GM12864 (cell line): ENCODE data around the gene FAM3A.

Experiments used
- DNase-seq: peaks from one replicate; pipeline ENCODE4 v3.0.0-alpha.2; 2011; ENCODE audit warnings: low read depth
- H3K4me3 ChIP-seq: 2 replicates; pipeline ENCODE4 v1.5.1; 2011; ENCODE audit warnings: mild to moderate bottlenecking, low read depth, low read length, control low read depth
- TF ChIP-seq, protein P1 (sequence below): IDR thresholded peaks from 2 replicates; pipeline ENCODE4 v1.5.1; 2011; ENCODE audit warnings: low read depth, mild to moderate bottlenecking, moderate library complexity, low read length, control low read depth, inconsistent platforms; ENCODE audit errors: missing control alignments

FAM3A gene

DNA sequence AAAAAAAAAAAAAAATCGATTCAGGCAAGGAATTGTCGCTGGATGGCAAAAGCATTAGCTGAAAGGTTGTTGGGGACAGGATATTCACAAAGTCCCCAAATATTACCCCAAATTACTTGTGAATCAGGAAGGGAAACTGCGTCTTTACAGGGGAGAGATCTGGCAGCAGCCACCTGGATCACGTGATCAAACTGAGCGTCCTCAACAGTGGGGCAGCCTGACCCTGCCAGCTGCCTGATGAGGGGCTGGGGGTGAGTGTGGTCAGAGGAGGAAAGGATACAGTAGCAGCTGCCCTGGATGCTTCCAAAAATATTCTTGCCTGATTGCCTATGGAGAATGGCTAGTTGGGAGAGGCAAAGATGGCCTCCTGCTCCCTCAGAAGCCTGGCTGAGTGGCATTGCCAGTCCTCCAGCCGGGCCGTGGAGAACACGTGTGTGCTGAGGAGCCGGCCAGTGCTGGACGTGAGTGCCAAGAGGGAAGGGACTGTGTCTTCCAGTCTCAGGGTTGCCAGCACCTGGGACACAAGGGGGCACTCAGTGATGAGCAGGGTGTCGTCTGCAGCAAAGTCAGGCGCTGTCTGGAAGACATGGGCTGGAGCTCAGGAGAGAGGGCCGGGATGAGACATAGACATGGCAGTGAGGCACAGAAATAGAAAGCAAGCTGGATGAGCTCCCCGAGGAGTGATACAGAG, 34.0 kb downstream of the FAM3A start:
- no peak overlapping the region for H3K4me3 ChIP-seq
- no peak for DNase-seq
- TF ChIP-seq, protein P1, sequence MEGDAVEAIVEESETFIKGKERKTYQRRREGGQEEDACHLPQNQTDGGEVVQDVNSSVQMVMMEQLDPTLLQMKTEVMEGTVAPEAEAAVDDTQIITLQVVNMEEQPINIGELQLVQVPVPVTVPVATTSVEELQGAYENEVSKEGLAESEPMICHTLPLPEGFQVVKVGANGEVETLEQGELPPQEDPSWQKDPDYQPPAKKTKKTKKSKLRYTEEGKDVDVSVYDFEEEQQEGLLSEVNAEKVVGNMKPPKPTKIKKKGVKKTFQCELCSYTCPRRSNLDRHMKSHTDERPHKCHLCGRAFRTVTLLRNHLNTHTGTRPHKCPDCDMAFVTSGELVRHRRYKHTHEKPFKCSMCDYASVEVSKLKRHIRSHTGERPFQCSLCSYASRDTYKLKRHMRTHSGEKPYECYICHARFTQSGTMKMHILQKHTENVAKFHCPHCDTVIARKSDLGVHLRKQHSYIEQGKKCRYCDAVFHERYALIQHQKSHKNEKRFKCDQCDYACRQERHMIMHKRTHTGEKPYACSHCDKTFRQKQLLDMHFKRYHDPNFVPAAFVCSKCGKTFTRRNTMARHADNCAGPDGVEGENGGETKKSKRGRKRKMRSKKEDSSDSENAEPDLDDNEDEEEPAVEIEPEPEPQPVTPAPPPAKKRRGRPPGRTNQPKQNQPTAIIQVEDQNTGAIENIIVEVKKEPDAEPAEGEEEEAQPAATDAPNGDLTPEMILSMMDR, result no peak

DNA sequence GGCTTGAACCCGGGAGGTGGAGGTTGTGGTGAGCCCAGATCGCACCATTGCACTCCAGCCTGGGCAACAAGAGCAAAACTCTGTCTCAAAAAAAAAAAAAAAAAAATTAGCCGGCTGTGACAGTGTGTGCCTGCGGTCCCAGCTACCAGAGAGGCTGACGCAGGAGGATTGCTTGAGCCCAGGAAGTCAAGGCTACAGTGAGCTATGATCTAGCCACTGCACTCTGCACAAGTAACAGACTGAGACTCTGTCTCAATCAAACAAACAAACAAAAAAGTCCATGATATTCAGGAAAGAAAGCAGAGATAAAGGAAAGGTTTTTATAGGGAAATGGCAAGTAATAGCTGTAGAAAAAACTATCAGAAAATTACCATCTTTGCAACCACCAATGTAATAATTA, 34.8 kb downstream of the FAM3A start:
- DNase-seq, result no peak
- no peak overlapping the region for H3K4me3 ChIP-seq
- TF ChIP-seq, protein P1, result no peak

DNA sequence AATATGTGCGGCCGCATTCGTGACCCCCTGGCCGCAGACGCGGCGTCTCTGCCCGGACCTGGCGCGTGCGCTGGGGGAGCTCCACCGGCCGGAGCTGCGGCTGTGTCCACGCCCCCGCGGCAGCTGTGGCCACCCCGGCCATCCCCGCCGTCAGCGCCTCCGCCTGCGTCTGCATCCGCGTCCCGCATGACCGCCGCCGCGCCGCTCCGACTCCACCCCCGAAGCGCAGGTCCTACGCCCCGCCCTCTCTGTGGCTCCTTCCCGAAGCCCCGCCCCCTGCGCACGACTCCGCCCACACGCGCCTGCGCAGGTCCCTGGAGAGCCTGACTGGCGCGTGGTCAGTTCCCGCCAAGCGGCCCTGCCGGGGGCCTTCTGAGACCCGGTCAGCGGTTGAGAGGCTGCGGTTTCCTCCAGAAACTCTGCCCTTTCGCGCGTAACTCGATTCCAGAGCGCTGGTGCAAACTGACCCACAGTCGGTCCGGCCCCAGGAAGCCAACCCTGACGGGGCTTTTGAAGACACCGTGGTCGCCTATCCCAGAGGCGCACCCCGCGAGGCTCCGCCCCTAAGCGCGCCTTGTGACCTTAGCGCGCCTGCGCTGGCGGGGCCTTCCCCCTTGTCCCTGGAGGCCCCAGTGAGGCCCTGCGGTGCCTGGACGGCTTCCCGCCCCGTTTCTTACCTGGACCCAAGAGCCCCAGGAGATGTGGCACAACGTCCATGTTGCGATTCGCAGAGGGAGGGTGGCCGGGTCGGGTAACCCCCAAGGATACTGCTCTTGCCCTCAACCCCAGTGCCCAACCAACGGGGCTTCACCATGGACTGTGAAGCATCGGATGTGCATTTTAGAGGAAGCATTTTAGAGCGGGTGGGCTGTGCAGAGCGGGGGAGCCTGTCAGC, 37.1 kb downstream of the FAM3A start, which contains the start of gene LAGE3:
TSS of gene LAGE3 (minus strand) at position 554 of the 895 bp plus-strand sequence. CDS start at position 188, 366 bp downstream.
- peak within 1 kb of the TSS; percentile 63 for H3K4me3 ChIP-seq
- DNase-seq, result peak; percentile 66
- TF ChIP-seq, protein P1, result no peak

DNA sequence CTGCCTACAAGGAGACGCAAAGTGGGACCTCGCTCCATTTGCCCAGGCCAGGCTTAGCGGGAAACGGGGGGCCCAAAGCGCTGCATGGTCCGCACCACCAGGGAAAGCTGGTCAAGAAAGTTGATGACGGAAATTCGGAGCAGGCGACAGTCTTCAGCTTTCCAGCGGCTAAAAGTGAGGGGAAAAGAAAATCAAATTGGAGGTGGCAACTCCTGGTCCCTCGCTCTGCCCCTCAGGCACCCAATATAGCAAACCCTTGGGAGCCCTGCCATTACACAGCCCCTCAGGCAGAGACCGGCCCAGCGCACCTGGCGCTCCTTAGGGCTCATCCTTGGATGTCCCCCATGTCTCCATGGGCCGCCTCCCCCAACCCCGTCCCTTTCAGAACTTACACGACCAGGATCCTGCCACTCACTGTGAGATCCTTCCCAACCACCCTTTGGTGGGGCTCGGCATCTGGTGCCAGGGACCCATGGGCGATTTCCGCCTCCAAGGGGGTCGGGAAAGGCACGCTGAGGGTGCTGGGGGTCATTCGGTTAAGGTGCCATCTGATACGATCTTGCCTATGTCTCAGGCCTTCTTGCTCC, 38.0 kb downstream of the FAM3A start:
- TF ChIP-seq, protein P1, result no peak
- no peak for DNase-seq
- H3K4me3 ChIP-seq, result peak overlapping the region; percentile 63

DNA sequence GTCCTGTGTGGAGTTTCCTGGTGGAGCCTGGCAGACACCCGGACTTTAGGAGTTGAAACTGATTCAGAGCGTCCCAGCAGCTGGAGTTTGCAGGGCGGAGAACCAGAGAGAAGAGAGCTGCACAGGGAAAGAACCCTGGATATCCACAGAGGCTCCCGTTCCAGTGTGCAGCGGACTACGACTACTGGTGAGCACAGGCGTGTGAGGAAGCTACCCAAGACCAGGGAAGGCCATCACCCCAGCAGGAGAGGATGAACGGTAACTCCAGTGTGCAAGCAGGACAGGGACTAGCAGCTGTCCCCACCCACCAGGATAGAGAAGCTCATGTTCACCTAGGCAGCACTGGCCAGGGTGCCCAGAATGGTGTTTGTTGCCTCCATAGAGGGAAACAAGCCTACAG, 39.2 kb downstream of the FAM3A start:
- TF ChIP-seq, protein P1, result no peak
- no peak for DNase-seq
- H3K4me3 ChIP-seq, result no peak overlapping the region

DNA sequence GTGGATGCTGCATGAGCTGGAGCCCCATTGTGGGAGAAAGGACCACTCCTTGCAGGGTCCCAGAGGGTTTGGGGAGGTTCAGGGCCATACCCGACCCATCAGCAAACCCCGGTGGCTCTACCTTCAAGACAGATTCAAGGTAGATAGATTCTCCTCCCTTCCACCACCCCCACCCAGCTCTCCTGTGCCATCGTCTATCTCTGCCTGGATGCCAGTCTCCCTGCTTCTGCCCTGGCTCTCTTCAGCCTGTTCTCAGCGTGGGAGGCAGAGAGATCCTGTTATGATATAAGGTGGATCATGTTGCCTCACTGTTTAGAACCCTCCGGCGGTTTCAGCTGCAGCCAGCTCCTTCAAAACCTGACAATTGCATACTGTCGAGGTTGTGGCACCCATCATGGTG, 42.3 kb downstream of the FAM3A start:
- TF ChIP-seq, protein P1, result no peak
- no peak overlapping the region for H3K4me3 ChIP-seq
- DNase-seq, result no peak
